H9 (cell line): ENCODE results near the gene INSIG1. TPM values are rescaled to one million over a fixed set of nuclear protein-coding genes. Genes with fewer than 3 reads are reported as not detected.

Experiments used
- DNase-seq: peaks from one replicate; pipeline ENCODE4 v3.0.0-alpha.2; 2017
- H2AFZ ChIP-seq: one replicate; pipeline ENCODE4 v1.6.1; 2013; ENCODE audit warnings: mild to moderate bottlenecking, low read length, control low read depth, moderate library complexity
- H2AK5ac ChIP-seq: 2 replicates; pipeline ENCODE4 v1.6.1; 2013; ENCODE audit warnings: low read length, control low read depth, mixed read lengths; ENCODE audit not compliant: insufficient read length
- H2BK120ac ChIP-seq: one replicate; pipeline ENCODE4 v1.6.1; 2013; ENCODE audit warnings: low read depth, mild to moderate bottlenecking, low read length, control low read depth, inconsistent platforms; ENCODE audit not compliant: poor library complexity, severe bottlenecking
- H2BK12ac ChIP-seq: 2 replicates; pipeline ENCODE4 v1.6.1; 2013; ENCODE audit warnings: low read length, control low read depth, mixed read lengths, low read depth; ENCODE audit not compliant: insufficient read length
- H2BK15ac ChIP-seq: 2 replicates; pipeline ENCODE4 v1.6.1; 2013; ENCODE audit warnings: low read depth, low read length, control low read depth
- H2BK20ac ChIP-seq: one replicate; pipeline ENCODE4 v1.6.1; 2013; ENCODE audit warnings: low read depth, mild to moderate bottlenecking, low read length, control low read depth, inconsistent platforms; ENCODE audit not compliant: poor library complexity, severe bottlenecking
- H2BK5ac ChIP-seq: 2 replicates; pipeline ENCODE4 v1.6.1; 2013; ENCODE audit warnings: low read length, control low read depth, mixed read lengths; ENCODE audit not compliant: insufficient read length
- H3K14ac ChIP-seq: 2 replicates; pipeline ENCODE4 v1.6.1; 2013; ENCODE audit warnings: low read length, control low read depth; ENCODE audit not compliant: insufficient read depth
- H3K18ac ChIP-seq: 2 replicates; pipeline ENCODE4 v1.6.1; 2013; ENCODE audit warnings: low read depth, mild to moderate bottlenecking, mixed read lengths, low read length, control low read depth; ENCODE audit not compliant: insufficient read length
- H3K23ac ChIP-seq: 2 replicates; pipeline ENCODE4 v1.6.1; 2013; ENCODE audit warnings: low read length, control low read depth, mixed read lengths, low read depth; ENCODE audit not compliant: insufficient read length
- H3K23me2 ChIP-seq: 2 replicates; pipeline ENCODE4 v1.6.1; 2013; ENCODE audit warnings: low read depth, mild to moderate bottlenecking, mixed read lengths, low read length, control low read depth; ENCODE audit not compliant: insufficient read length, poor library complexity, severe bottlenecking
- H3K27ac ChIP-seq: 2 replicates; pipeline ENCODE4 v1.5.1; 2013; ENCODE audit warnings: low read length, control low read depth, mixed read lengths, low read depth; ENCODE audit not compliant: insufficient read length
- H3K27me3 ChIP-seq: 2 replicates; pipeline ENCODE4 v1.6.1; 2013; ENCODE audit warnings: low read length, control low read depth, inconsistent platforms; ENCODE audit not compliant: insufficient read depth
- H3K4ac ChIP-seq: 2 replicates; pipeline ENCODE4 v1.6.1; 2013; ENCODE audit warnings: low read depth, mild to moderate bottlenecking, control low read depth, inconsistent platforms, low read length, moderate library complexity
- H3K4me1 ChIP-seq: 2 replicates; pipeline ENCODE4 v1.6.1; 2013; ENCODE audit warnings: low read length, control low read depth, inconsistent platforms; ENCODE audit not compliant: insufficient read depth
- H3K4me2 ChIP-seq: 2 replicates; pipeline ENCODE4 v1.6.1; 2013; ENCODE audit warnings: low read length, control low read depth, mixed read lengths; ENCODE audit not compliant: insufficient read length, insufficient read depth
- H3K56ac ChIP-seq: 2 replicates; pipeline ENCODE4 v1.6.1; 2013; ENCODE audit warnings: low read depth, mild to moderate bottlenecking, mixed read lengths, low read length, control low read depth; ENCODE audit not compliant: insufficient read length
- H3K79me1 ChIP-seq: 2 replicates; pipeline ENCODE4 v1.6.1; 2013; ENCODE audit warnings: low read depth, mild to moderate bottlenecking, moderate library complexity, low read length, control low read depth, inconsistent platforms; ENCODE audit not compliant: insufficient read depth, poor library complexity, severe bottlenecking
- H3K79me2 ChIP-seq: 2 replicates; pipeline ENCODE4 v1.6.1; 2013; ENCODE audit warnings: low read length, control low read depth, inconsistent platforms; ENCODE audit not compliant: insufficient read depth
- H3K9ac ChIP-seq: 2 replicates; pipeline ENCODE4 v1.6.1; 2013; ENCODE audit warnings: low read length, control low read depth, mixed read lengths; ENCODE audit not compliant: insufficient read length; ENCODE audit errors: extremely low read depth
- H3K9me3 ChIP-seq: one replicate; pipeline ENCODE4 v1.6.1; 2013; ENCODE audit warnings: low read depth, low read length, inconsistent platforms; ENCODE audit not compliant: control insufficient read depth
- H3T11ph ChIP-seq: one replicate; pipeline ENCODE4 v1.6.1; 2013; ENCODE audit warnings: mild to moderate bottlenecking, low read length, control low read depth, inconsistent platforms
- H4K20me1 ChIP-seq: one replicate; pipeline ENCODE4 v1.6.1; 2013; ENCODE audit not compliant: control insufficient read depth, insufficient read length, insufficient read depth
- H4K5ac ChIP-seq: 2 replicates; pipeline ENCODE4 v1.6.1; 2013; ENCODE audit warnings: low read depth, mild to moderate bottlenecking, mixed read lengths, low read length, control low read depth; ENCODE audit not compliant: insufficient read length
- H4K8ac ChIP-seq: replicated peaks from 2 replicates; pipeline ENCODE4 v1.6.1; 2013; ENCODE audit warnings: low read length, control low read depth, mixed read lengths, low read depth; ENCODE audit not compliant: insufficient read length
- H4K91ac ChIP-seq: 2 replicates; pipeline ENCODE4 v1.6.1; 2013; ENCODE audit warnings: low read depth, mild to moderate bottlenecking, moderate library complexity, mixed read lengths, low read length, control low read depth; ENCODE audit not compliant: insufficient read length
- H3K27ac Mint-ChIP-seq, 3 experiments: 2 replicates in 2 of 3; 3 replicates in 1 of 3; pipeline ENCODE4 v1.8.0; 2020 to 2021; ENCODE audit warnings: mixed read lengths in 3 of 3, mild to moderate bottlenecking in 1 of 3, moderate library complexity in 1 of 3
- H3K27me3 Mint-ChIP-seq: 2 replicates; pipeline ENCODE4 v1.8.0; 2021; ENCODE audit warnings: low read depth, mild to moderate bottlenecking, moderate library complexity, mixed read lengths
- H3K36me3 Mint-ChIP-seq, 3 experiments: 2 replicates in 2 of 3; 3 replicates in 1 of 3; pipeline ENCODE4 v1.8.0; 2020 to 2021; ENCODE audit warnings: low read depth in 3 of 3, mixed read lengths in 3 of 3; ENCODE audit not compliant: insufficient read depth in 1 of 3
- H3K4me1 Mint-ChIP-seq, 2 experiments: 2 replicates each; pipeline ENCODE4 v1.8.0; 2020; ENCODE audit warnings: mixed read lengths in 2 of 2
- H3K4me3 Mint-ChIP-seq, 2 experiments: 2 replicates in 1 of 2; 3 replicates in 1 of 2; pipeline ENCODE4 v1.8.0; 2020 to 2021; ENCODE audit warnings: mild to moderate bottlenecking in 2 of 2, mixed read lengths in 2 of 2, moderate library complexity in 1 of 2
- H3K9me3 Mint-ChIP-seq, 2 experiments: 2 replicates in 1 of 2; 3 replicates in 1 of 2; pipeline ENCODE4 v1.8.0; 2020; ENCODE audit warnings: mild to moderate bottlenecking in 2 of 2, mixed read lengths in 2 of 2, moderate library complexity in 1 of 2
- WGBS: extraction: QIAGEN DNeasy Blood & Tissue Kit; methylation state at CpG from one replicate; pipeline ENCODE4 v1.1.7; 2013; ENCODE audit warnings: missing lambda C conversion rate, low lambda C conversion rate, mixed read lengths; ENCODE audit not compliant: insufficient read length; ENCODE audit errors: extremely low coverage; 5-methylcytosine and 5-hydroxymethylcytosine counted together
- total RNA-seq: library from RNA; stranded (reverse); gene quantifications from 2 replicates; pipeline ENCODE4 v1.2.1, GENCODE V29; 2021
- TF ChIP-seq, protein P1 (sequence below): fragments of 200-600 bp; sonication (generic); conservative IDR thresholded peaks from 3 replicates; pipeline ENCODE4 v1.8.0; 2021; ENCODE audit warnings: antibody characterized with exemption, mild to moderate bottlenecking

Gene INSIG1
- total RNA-seq, 1 experiment from 2014 or later = 23.3 TPM

DNA sequence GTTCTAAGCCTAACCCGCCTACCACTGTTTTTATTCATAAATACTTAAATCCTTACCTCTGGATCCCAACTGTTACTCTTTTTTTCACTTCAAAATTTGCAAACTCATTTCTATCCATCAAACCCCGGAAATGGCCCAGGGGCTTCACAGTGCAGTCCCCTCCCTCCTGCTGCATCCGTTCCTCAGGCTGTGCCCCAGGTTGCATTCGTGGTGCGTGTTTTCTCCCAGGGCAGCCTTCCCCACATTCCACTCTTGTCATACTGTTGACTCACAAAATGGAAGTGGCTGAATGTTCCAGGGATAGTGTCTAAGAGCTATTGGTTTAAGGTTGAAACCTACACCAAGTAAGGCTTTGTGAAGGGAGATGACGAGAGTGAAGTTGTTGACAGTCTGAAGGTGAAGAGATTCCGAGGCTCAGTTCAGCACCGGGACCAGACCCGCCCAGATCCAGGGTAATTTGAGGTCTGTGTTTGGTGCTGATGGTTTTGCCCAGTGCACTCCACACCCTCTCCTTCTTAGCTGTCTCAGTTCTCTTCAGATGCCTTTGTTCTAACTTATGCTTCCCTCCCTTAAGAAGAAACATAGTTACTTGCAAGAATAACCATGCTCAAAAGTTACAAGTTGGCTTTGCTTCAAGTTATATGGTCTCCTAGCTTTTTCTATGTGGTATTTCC, 7.7 kb downstream of the INSIG1 start:
- no peaks in the 10 kb centered on the region for H3K27me3 Mint-ChIP-seq
- H3K27ac Mint-ChIP-seq = peak overlapping the region in 2 of 3 experiments; percentile 53 to 92; a peak in 3 of 7 replicates
- Histone ChIP-seq H2AFZ (no peak overlapping the region), H3K27me3 (no peaks in the 10 kb centered on the region), H3K56ac (no peak overlapping the region), H3T11ph (no peak overlapping the region), H3K9ac (no peak overlapping the region), H2BK120ac (no peak overlapping the region), H4K91ac (no peak overlapping the region), H4K5ac (no peak overlapping the region), H4K20me1 (no peaks in the 10 kb centered on the region), H3K18ac (no peak overlapping the region), H3K27ac (peak overlapping the region; percentile 20), H3K79me1 (peaks cover 6% of the 10 kb centered on the region), H2BK15ac (no peak overlapping the region), H2BK5ac (no peak overlapping the region), H2BK12ac (no peak overlapping the region), H4K8ac (no peak overlapping the region), H2AK5ac (no peak overlapping the region), H3K23me2 (no peaks in the 10 kb centered on the region), H2BK20ac (no peak overlapping the region), H3K4ac (no peak overlapping the region), H3K9me3 (no peaks in the 10 kb centered on the region), H3K23ac (no peak overlapping the region), H3K4me2 (no peak overlapping the region), H3K14ac (no peak overlapping the region), H3K4me1 (0 out of 2 replicates have a peak, but pooled peaks cover 4% of the 10 kb centered on the region), H3K79me2 (peaks cover 10% of the 10 kb centered on the region; the same call in 1 of the 2 replicates)
- H3K9me3 Mint-ChIP-seq = no peaks in the 10 kb centered on the region
- no CpG with 5 or more reads among the region's 9 CpGs for WGBS
- H3K4me3 Mint-ChIP-seq = no peak overlapping the region
- TF ChIP-seq, protein P1, sequence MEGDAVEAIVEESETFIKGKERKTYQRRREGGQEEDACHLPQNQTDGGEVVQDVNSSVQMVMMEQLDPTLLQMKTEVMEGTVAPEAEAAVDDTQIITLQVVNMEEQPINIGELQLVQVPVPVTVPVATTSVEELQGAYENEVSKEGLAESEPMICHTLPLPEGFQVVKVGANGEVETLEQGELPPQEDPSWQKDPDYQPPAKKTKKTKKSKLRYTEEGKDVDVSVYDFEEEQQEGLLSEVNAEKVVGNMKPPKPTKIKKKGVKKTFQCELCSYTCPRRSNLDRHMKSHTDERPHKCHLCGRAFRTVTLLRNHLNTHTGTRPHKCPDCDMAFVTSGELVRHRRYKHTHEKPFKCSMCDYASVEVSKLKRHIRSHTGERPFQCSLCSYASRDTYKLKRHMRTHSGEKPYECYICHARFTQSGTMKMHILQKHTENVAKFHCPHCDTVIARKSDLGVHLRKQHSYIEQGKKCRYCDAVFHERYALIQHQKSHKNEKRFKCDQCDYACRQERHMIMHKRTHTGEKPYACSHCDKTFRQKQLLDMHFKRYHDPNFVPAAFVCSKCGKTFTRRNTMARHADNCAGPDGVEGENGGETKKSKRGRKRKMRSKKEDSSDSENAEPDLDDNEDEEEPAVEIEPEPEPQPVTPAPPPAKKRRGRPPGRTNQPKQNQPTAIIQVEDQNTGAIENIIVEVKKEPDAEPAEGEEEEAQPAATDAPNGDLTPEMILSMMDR = no peak
- no peak for DNase-seq
- H3K36me3 Mint-ChIP-seq = peaks cover 50 to 73% (median 72%) of the 10 kb centered on the region in 3 experiments
- peaks cover 17 to 28% of the 10 kb centered on the region in 2 experiments for H3K4me1 Mint-ChIP-seq
